NCI-H146 treated with DMSO at 0.1 percent for 48 hours (cell line): ENCODE data around the gene FUT8.

Source experiments
- DNase-seq: peaks from one replicate; lab custom pipeline; 2025; ENCODE audit not compliant: unreplicated experiment; lab: John Stamatoyannopoulos, UW

The FUT8 gene

DNA sequence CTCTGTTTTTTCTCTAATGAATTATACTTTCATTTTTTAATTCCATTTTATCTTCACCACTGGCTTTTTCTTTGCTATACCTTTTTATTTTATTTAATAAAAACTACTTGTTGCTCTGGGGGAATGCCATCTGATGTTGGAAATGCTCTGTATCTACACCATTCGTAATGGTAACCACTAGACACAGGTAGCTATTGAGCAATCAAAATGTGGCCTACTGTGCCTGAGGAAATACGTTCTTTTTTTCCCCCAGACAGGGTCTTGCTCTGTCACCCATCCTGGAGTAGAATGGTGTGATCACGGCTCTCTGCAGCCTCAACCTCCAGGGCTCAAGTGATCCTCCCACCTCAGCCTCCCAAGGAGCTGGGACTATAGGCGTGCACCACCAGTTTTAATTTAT lies 140.2 kb downstream of the FUT8 start:
- no peak for DNase-seq

GRCh38 chr14:65554837-65555236 lies 142.3 kb downstream of the FUT8 start:
- no peak for DNase-seq

GRCh38 chr14:65555358-65555757 lies 142.8 kb downstream of the FUT8 start:
- no peak for DNase-seq

- no peak for DNase-seq
Measured at GRCh38 chr14:65558363-65558762, 145.8 kb downstream of the FUT8 start.

DNA sequence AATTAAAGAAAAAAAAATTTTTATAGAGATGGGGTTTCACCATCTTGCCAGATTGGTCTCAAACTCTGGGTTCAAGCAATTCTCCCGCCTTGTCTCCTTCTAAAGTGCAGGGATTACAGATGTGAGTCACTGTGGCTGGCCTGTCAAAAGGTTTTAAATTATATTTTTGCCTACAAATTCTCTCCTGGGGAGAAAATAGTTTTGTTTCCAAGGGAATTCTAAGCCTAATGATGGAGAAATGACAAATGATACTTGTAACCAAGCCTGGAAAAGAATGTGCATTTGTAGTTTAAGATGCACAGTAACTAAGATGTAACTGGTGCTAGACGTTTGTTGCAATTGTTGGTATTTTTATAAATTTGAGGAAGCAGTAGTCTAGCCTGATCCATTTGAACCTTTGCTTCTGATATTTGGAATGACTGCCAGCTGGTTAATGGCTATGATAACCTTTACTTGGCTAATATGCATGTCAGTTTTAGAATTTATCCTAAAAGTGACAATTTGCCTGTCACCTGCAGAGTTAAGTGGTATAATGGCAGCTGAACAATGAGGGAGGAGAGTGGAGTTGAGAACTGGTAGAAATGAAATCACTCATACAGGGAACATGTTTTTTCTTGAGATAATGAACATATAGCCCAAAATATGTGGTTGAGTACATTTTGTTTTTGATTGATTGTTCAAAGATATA lies 148.0 kb downstream of the FUT8 start:
- peak; percentile 37 for DNase-seq

DNA sequence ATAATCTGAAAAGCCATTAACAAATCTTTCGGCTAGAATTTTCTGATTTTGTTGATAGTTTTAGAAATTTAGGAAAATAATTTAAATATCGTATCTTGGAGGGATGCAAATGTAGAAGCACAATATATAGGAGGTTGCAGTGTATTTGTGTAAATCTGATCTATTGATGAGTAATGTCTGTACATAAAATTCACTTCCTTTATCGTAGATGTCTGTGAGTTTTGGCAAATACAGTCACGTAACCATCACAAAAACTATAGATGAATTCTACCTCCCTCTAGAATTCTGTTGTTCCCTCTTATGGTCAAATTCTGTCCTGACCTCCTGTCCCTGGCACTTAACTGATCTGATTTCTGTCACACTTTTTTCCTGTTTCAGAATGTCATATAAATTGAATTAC lies 151.8 kb downstream of the FUT8 start:
- no peak for DNase-seq

DNA sequence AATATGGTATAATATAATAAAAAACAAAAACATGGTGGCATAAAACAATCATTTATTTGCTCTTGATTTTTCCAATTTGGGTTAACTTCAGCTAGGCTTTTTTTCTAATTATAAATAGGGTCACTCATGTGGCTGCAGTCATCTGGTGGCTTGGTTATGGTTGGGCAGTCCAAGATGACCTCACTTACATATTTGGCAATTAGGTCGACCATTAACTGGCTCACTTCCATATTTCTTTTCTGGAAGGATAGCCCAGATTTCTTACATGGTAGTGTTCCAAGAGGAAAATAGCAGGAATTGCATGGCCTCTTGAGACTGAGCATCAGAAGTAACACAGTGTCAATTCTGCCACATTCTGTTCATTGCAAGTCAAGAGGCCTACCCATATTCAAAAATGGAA lies 153.4 kb downstream of the FUT8 start:
- DNase-seq: no peak

GRCh38 chr14:65566820-65567522 lies 154.4 kb downstream of the FUT8 start:
- DNase-seq: no peak

DNA sequence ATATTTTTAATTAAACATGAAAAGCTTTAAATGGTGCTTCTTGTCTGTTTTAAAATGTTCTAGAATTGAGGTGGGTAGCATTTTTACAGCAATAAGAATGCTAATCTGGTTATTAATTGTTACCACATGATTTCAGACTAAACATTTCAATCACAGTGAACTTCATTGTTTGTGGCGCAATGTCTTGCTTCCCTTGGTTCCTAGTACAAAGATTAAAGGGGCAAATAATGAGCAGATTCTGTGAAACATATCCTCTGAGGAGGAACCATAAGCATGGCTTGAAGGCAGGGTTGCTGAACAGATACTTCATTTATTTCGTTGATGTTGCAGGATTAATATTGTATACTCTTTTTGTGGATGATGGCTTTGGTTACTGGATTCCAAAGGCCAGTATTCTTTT lies 162.1 kb downstream of the FUT8 start:
- DNase-seq: no peak

GRCh38 chr14:65575389-65575788 lies 162.9 kb downstream of the FUT8 start:
- no peak for DNase-seq

DNA sequence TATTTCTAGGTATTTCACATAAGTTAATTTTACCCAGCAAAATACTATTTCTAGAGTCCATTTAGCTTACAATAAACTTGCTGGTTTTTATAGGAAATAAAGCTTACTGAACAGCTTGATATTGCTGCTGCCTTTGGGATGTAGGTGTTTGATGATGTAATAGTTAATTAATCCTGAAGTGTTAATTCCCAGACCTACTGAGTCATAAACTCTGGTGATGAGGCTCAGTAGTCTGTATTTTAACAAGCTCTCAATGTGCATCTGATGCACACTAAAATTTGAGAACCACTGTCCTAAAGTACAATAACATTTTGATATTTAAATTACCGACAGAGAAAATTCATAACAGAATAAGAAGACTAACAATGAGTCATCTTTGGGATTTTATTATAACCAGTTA lies 168.4 kb downstream of the FUT8 start:
- no peak for DNase-seq

- DNase-seq: no peak
Measured at GRCh38 chr14:65581378-65581777, 168.8 kb downstream of the FUT8 start.

DNA sequence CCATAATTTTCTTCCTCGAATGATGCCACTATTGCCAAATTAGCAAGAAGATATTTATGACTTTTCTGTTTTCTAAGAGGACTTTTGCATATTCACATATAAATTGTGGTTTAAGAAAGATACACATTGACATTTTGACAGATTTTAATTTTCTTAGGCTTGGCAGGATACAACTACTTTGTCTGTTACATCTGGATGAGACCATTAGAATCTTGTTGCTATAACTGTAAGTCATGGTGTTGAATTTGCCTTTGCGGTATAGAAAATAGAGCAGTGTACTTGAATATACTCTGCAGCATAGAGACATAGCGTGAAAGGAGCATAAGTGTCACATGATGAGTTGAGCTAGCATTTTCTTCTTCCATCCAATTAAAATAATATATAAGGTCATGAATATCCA lies 169.3 kb downstream of the FUT8 start:
- no peak for DNase-seq

DNA sequence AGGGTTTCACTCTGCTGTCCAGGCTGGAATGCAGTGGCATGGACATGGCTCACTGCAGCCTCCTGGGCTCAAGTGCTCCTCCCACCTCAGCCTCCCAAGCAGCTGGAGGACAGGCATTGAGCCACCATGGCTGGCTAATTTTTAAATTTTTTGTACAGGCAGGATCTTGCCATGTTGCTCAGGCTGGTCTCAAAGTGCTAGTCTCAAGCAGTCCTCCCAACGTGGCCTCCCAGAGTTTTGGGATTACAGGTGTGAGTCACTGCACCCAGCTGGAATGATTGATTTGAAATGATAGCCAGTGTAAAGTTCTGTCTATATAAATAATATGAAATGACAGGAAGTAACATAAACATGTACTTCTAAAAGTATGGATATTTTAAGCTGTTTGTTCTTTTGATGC lies 172.7 kb downstream of the FUT8 start:
- DNase-seq: no peak

- no peak for DNase-seq
Measured at GRCh38 chr14:65588426-65589140, 176.1 kb downstream of the FUT8 start.

DNA sequence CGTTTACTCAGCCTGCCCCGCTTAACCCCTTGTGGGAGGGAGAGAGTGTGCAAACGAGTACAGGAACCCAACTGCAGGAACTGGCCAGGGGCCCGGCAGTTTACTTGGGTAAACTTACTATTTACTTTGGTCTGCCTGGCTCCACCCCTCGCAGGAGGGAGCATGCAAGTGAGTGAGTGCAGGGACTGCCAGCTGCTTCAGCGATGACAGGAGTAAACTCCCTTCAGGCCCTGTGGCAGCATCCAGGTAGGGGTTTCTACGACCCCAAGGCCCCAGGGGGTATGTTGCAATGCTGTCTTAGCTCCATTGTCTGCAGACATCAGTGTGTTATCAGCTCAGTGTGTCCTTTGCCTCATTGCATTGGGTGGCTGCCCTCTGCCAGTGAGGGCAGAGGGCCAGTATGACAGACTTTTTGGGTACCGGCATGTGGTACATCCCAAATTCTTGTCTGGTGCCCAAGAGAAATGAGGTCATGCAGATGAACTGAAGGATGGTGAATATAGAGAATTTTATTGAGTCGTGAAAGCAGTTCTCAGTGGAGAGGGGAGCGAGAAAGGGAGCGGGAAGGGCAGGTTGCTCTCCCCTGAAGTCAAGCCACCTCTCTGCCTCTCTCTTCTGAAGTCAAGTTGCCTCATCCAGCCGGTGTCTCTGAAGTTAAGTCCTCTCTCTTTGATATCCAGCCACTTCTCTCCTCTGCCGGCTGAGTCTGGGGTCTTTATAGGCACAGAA lies 181.8 kb downstream of the FUT8 start:
- no peak for DNase-seq

DNA sequence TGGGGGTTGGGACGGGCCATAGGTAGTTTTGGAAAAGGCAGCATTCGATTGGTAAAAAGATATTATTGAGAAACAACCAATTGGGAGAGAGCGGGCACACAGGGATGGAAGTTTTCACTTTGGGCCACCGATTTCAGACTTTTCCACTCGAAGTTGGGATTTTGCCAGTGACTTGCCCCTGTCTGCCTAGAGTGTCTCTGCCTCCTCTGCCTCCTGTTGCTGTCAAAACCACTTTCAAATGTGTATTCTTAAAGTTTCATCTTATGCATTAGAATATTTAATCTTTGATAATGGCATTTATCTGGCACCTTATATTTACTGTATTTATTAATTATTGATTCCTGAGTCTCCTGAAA lies 182.3 kb downstream of the FUT8 start:
- no peak for DNase-seq

DNA sequence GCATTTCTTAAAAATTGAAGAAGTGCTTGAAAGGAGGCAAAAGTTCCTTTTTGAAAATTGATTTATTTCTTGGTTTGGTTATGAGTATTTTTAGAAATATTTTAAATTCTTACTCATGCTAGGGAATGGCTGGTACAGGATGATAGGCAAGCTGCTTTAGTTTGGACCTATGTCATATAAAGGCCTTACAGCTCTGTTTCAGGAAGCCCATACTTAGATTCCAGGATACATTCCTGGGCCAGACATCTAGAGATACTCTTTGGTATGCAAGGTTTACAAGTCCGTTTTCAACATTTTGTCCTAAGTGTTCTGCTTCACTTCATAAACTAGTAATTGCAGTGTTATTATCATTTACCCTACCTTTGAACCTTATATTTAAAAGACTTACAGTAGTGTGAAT lies 186.8 kb downstream of the FUT8 start:
- no peak for DNase-seq

DNA sequence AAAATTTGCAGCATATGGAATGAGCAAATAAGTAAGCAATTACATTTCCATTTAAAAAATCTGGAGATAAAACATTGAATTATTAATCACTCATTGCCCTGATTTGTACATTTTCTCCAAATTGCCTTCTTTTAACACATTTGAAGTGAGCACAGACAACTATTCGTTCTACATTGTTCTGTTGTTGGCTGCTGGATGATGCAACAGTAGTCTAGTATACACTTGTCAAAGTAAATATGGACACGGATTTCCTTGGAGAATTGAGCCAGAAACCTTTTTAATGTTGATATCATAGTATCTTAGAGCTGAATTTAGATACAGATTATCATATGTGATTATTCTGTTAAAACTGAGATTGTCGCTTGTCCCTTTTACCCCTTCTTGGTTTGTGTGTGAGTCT lies 188.2 kb downstream of the FUT8 start:
- no peak for DNase-seq

DNA sequence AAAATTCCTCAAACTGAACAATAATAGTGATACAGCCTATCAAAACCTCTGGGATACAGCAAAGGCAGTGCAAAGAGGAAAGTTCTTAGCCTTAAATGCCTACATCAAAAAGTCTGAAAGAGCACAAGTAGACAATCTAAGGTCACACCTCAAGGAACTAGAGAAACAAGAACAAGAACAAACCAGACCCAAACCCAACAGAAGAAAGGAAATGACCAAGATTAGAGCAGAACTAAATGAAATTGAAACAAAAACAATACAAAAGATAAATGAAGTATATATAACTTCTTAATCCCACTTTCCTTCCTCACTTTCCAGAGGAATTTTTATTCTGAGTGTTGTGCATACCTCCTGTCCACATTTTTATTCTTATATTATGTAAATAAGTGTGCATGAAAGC lies 192.0 kb downstream of the FUT8 start:
- DNase-seq: no peak

DNA sequence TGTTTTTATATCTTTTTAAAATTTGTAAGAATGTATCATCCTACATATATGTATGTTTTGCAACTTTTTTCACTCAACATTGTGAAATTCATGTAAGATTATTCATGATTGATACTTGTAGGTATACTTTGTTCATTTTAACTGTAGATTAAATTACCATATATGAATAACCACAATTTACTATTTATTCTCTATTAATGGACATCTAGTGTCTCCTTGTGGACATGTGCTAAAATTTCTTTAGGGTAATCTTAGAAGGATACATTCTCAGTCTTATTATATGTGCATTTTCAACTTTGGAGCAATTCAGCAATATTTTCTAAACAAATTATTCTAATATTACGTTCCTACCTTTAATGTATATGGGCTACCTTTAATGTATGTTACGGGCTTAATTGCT lies 192.4 kb downstream of the FUT8 start:
- no peak for DNase-seq

DNA sequence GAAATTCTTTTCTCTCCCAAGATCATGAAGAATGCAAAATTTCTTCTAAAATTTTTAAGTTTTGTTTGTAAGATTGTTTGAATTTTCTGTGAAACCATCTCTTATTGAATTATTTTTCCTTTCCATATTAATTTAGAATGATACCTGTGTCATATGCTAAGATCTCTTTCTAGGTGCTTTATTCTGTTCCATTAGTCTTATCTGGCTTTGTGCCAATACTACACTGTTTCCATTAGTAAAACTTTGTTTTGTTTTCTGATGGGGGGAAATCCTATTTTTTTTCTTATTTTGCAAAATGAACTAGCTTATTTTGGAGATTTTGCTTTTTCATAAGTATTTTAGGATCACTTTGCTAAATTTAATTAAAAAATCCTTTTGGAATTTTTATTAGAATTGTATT lies 193.9 kb downstream of the FUT8 start:
- DNase-seq: no peak
